HL-60/S4 (cell line): Measurements from ENCODE around the gene GPR68.
"Not testable (repeated sequence)": the region's sequence is repeated elsewhere in the genome, so short reads cannot be mapped to it uniquely, and the experiment has no call there.

Experiments
- in situ Hi-C: fragments of 300-500 bp; cut with MboI; formaldehyde crosslinking; loops from 2 replicates; pipeline ENCODE4 v1.14.3; 2022; ENCODE audit warnings: low sequenced_read_pairs

GPR68 gene

GRCh38 chr14:91231446-91231845, 13.1 kb downstream of the GPR68 start:
- in situ Hi-C loops = no loop called here

DNA sequence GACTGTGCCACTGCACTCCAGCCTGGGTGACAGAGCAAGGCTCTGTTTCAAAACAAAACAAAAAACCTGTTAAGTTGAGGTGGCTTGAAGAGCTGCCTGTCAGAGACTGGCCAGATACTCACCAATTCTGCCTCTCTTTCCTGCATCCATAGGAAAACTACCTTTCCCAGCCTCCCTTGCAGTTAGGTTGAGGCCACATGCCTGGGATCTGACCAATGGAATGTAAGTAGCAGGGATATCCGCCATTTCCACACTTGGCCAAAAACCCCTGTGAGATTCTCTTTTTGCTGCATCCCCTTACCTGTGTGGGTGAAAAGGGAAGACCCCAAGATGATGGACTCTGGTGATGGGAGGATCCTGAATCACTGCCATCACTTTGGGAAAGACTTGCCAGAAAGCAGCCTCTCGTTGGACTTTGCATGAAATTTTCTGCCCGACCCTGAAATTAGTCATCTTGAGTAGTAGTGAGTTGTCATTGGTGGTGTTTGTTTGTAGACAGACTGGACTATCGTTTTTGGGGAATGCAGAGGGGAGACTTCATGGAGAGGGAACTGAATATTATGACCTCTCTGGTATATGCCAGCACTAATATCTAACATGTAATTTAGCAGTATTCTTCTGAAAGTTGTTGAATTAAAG, 14.0 kb downstream of the GPR68 start:
- in situ Hi-C loops = no loop called here

- in situ Hi-C loops = no loop called here
Measured at GRCh38 chr14:91229743-91230200, 14.7 kb downstream of the GPR68 start.

GRCh38 chr14:91229005-91229382, 15.5 kb downstream of the GPR68 start:
- in situ Hi-C loops = no loop called here

- in situ Hi-C loops = no loop called here
Measured at GRCh38 chr14:91228112-91229004, 16.1 kb downstream of the GPR68 start.

GRCh38 chr14:91227183-91227628, 17.3 kb downstream of the GPR68 start:
- in situ Hi-C loops = no loop called here

DNA sequence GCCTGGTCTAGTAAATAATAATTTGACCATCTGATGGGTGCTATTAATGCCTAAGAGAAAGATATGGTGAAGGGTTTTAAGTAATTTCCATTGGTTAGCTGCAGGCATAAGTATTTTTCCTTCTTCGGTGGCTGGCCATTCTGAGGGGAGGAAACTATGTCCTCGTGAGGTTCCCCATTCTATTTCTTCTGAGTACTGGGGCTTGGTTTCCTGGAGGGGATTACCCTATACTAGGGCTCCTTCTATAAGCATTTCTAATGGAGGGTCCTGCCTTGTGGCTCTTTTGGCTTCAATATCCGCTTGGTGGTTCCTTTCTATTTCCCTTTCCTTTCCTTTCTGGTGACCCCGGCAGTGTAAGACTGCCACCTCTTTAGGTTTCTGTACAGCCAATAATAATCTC, 18.1 kb downstream of the GPR68 start:
- in situ Hi-C loops = not testable (repeated sequence)

GRCh38 chr14:91225025-91225424, 19.5 kb downstream of the GPR68 start:
- in situ Hi-C loops = no loop called here

- in situ Hi-C loops = no loop called here
Measured at GRCh38 chr14:91223028-91223783, 21.3 kb downstream of the GPR68 start.

DNA sequence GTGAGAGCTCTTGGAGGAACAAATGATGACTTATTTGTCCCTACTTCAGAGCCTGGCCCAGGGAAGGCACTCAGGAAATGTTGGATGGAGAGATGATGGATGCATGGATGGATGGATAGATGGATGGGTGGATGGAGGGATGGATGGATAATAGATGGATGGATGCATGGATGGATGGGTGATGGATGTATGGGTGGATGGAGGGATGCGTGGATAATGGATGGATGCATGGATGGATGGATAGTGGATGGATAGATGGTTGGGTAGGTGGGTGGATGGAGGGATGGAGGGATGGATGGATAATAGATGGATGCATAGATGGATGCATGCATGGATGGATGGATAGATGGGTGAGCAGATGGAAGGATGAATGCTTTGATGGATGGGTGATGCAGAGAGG, 23.2 kb downstream of the GPR68 start:
- in situ Hi-C loops = no loop called here

GRCh38 chr14:91220581-91221000, 23.9 kb downstream of the GPR68 start:
- in situ Hi-C loops = no loop called here

GRCh38 chr14:91219517-91220389, 24.8 kb downstream of the GPR68 start:
- in situ Hi-C loops = no loop called here

DNA sequence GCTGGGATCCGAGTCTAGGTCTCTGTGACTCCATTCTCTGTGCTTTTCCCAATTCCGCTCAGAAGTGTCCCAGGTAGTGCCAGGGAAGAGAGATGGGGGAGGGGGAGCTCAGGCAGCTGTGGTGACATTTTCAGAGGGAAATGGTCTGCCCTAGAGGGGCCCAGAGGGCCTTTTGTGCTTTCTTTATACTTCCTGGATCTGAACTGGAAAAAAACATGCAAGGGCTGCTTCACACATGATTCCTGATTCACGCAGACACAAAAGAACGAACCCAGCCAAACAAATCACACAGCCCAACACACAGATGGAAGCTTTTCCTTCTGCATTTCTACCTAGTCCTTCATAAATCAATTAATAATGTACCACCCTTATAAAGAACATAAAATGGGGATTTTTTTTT, 26.5 kb downstream of the GPR68 start:
- in situ Hi-C loops = no loop called here

DNA sequence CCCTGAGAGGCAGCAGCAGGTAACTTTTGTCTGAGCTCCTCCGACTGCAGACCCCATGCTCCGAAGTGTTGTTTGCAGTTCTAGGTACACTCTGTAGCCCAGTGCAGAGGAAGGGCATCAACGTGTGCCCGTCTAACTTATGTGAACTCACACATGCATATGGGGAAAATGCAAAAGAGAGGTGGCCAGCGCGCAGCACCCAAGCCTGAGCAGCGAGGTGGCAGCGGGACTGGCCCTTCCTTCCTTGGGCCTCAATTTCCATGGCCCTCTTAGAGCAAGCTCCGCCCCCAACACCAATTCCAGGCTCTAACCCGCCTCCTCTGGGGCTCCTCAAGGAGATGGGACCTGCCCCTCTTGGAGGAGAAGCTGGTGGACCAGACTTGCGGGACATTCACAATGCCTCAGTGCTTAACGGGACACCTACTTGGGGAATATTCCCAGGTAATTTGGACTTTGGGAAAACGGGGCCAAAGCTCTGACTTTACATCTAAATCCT, 27.7 kb downstream of the GPR68 start:
- in situ Hi-C loops = no loop called here

GRCh38 chr14:91215381-91215780, 29.1 kb downstream of the GPR68 start:
- in situ Hi-C loops = no loop called here

- in situ Hi-C loops = no loop called here
Measured at GRCh38 chr14:91214306-91214705, 30.2 kb downstream of the GPR68 start.

DNA sequence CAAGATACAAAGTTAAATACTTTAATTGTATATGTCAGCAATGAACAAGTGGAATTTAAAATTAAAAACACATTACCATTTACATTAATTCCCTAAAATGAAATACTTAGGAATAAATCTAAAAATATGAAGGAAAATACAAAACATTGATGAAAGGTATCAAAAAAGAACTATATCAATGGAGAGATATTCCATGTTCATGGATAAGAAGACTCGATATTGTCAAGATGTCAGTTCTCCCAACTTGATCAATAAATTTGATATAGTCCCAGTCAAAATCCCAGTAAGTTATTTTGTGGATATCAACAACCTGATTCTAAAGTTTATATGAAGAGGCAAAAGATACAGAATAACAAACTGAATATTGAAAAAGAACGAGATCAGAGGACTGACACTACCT, 33.5 kb downstream of the GPR68 start:
- in situ Hi-C loops = no loop called here

DNA sequence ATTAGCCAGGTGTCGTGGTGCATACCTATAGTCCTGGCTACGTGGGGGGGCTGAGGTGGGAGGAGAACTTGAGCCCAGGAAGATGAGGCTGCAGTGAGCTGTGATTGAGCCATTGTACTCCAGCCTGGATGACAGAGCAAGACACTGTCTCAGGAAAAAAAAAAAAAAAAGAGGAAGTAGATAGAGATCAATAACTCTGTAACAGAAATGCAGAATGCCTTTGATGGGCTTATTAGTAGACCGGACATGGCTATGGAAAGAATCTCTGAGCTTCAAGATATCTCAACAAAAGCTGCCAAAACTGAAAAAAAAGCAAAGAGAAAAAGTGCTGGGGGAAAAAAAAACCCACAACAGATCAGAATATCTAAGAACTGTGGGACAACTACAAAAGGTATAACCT, 37.5 kb downstream of the GPR68 start:
- in situ Hi-C loops = no loop called here

DNA sequence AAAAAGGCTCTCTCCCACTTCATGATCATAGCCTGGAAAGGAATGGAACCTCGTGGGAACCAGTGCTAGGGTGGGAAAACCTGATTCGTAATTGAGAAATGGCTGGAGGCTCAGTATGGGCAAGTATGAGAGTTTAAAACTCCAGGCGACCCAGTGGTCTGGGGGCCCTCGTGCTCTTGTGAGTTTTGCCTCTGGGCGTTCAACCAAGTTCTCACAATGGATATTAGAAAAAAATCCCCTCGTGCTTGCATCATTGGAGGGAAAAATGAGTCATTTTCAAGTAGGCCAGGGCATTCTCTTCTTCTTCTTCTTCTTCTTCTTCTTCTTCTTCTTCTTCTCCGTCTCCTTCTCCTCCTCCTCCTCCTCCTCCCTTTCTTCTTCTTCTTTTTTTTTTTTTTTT, 39.0 kb downstream of the GPR68 start:
- in situ Hi-C loops = no loop called here

DNA sequence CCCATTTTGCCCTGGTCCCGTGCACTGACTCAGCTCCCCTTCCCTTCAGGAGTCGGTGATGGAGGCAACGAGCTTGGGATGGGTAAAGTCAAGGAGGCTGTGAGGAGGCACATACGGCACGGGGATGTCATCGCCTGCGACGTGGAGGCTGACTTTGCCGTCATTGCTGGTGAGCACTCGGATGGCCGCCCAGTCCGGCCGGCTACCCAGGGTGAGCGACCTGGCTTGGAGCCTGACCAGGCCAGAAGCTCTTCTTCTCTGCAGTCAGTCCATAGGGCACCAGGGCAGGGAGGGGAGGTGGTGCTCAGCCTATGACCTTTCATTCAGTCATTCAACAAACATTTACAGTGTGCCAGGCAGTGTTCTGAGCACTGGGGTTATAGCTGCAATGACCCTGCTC, 39.8 kb downstream of the GPR68 start:
- in situ Hi-C loops = no loop called here
